DMS53 treated with DMSO at 0.1 percent for 48 hours (cell line): ENCODE data around the gene ATP5MC2.
"Not testable (repeated sequence)": the region's sequence is repeated elsewhere in the genome, so short reads cannot be mapped to it uniquely, and the experiment has no call there.

Experiments used
- DNase-seq: peaks from one replicate; lab custom pipeline; 2025; ENCODE audit not compliant: unreplicated experiment; lab: John Stamatoyannopoulos, UW

ATP5MC2 gene

GRCh38 chr12:53695152-53696145 lies 19.6 kb upstream of the ATP5MC2 start:
- peak; percentile 35 for DNase-seq

- DNase-seq = no peak
Measured at GRCh38 chr12:53694756-53695151, 18.9 kb upstream of the ATP5MC2 start.

GRCh38 chr12:53688134-53688533 lies 12.3 kb upstream of the ATP5MC2 start:
- DNase-seq = no peak

DNA sequence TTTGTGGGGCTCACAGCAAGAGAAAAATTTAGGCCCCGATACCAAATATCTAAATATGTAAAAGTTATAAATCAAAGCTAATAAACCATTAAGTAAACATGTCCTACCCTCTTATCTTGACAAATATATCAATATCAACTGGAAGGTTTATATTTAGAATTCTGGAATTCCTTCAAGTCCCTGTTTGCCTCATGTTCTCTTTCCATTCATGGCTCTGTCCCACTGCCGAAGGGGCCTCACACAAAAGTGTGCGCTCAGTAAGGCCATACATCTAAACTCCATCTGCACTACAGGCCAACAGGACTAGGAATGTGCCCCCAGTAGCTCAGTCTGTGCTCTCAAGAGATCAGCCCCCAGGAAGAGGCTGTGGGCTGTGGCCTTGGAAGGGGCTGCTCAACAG lies 10.6 kb upstream of the ATP5MC2 start:
- no peak for DNase-seq

GRCh38 chr12:53684654-53685220 lies 8.9 kb upstream of the ATP5MC2 start:
- DNase-seq = no peak

DNA sequence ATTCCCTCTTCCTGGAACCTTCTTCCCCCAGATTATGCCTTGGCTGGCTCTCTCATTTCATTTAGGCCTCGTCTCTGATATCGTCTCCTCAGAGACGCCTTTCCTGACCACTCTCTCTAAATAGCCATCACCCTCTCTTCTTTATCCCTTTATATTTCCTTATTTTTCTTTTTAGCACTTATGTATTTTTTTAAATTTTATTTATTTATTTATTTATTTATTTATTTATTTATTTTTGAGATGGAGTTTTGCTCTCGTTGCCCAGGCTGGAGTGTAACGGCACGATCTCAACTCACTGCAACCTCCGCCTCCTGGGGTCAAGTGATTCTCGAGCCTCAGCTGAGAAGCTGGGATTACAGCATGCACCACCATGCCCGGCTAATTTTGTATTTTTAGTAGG lies 8.1 kb upstream of the ATP5MC2 start:
- DNase-seq = no peak

DNA sequence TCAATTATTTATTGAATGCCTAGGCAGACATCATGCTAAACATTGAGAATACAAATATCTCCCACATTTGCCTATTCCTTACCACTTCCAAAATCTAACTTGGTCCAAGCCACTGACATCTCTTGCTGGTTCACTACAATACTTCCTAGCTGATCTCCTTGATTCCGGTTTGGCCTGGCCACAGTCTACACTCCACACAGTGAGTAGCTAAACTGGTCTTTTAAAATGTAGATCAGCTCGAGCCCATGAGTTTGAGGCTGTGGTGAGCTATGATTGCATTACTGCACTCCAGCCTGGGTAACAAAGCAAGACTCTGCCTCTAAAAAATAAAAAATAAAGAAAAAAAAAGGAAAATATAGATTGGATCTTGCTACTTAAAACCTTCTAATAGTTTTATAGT lies 7.6 kb upstream of the ATP5MC2 start:
- DNase-seq = no peak

DNA sequence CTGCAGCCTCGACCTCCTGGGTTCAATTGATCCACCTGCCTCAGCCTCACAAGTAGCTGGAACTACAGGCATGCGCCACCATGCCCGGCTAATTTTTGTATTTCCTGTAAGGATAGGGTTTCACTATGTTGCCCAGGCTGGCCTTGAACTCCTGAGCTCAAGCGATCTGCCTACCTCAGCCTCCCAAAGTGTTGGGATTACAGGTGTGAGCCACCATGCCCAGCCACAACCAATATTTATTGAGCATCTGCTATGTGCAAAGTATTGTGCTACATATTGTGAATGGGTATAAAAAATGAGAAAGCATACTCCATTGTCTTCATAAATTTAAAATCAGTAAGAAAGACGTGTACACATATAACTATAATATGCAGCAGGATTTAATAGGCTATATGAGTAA lies 4.2 kb upstream of the ATP5MC2 start:
- DNase-seq = not testable (repeated sequence)

- DNase-seq = no peak
Measured at GRCh38 chr12:53677800-53678148, 1.9 kb upstream of the ATP5MC2 start.

DNA sequence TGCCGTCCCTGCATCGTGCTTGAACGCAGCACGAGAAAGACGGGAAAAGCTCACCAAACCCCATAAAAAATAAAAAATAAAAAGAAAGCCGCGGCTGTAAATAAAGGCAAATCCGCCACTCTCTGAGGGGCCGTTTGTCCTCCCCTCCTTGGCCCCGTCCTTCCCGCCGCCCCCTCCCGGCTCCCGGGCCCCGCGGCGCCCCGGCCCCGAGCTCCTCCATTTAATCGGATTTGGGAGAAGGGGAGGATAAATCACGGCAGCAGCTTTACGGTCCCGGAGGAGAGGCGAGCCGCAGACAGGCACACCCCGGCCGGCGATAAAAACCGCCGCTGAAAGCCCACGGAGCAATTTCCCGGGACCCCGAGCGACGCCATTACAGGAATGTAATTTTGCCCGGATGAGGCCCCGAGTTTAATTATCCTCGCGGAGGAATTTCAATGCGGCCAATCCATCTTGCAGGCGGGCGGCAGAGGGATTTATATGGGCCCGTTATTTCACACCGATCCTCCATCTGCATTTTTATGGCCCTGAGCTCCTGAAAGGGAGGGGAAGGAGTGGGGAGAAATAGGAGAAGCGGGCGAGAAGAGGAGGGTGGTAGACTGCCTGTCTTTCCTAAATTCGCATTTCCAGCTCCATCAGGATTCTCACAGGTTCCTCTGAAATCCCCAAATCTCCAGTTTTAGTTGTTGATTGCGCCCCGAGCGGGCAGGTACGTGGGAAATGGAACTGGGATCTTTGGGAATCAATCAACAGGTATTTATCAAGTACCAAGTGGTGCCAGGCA lies 1.3 kb upstream of the ATP5MC2 start:
- DNase-seq = no peak

DNA sequence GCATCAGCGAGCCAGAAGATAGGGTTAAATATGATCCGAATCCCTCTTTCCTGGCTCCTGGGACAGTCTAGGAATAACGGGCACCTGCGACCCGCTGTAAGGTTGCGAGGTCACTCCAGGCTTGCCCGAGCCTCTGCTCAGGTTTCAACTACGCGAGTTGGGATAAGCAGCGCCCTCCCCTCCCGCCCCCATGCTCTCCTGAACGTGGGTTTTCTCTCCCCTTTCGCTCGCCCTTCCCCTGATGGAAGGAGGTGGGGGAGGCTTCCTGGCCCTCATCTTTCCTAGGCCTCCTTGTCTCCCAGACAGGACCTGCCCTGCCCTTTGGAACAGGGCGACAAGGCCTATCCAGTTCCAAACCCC lies 753 bp upstream of the ATP5MC2 start:
- peak; percentile 51 for DNase-seq

DNA sequence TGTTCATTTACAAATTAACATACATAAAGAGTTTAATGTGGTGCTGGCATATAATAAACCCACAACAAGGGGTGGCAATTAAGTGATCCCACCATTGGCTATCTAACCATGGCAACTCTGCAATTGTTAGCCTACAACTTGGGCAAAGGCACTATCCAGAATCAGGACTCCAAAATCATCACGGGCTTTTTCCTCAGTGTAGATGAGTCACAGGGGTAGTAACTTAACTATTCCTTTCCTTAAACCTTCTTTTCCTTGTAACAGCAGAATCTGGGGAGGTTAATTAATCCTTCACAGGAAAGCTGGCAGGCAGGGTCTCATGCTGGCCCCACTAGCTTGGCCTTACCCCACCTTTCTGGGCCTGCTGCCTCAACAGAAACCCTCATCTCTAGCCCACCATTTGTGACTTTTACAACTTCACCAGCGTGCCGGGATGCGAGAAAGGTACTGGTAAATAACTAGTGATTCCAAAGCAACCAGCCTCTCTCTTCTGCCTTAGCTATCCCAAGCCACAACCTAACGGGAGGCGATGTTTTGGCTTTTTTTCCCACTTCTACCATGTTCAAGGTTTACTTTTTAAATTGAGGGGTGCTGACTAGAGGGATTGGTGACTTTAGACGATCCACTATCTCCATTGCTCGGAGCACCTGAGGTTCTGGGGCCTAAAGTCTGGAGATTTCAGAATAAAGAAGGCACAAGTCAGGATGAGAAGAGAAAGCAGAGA lies 744 bp downstream of the ATP5MC2 start:
- DNase-seq = no peak

- no peak for DNase-seq
Measured at GRCh38 chr12:53670971-53671370, 4.9 kb downstream of the ATP5MC2 start.

- no peak for DNase-seq
Measured at GRCh38 chr12:53670308-53670707, 5.6 kb downstream of the ATP5MC2 start.

GRCh38 chr12:53667080-53667479 lies 8.8 kb downstream of the ATP5MC2 start:
- no peak for DNase-seq

DNA sequence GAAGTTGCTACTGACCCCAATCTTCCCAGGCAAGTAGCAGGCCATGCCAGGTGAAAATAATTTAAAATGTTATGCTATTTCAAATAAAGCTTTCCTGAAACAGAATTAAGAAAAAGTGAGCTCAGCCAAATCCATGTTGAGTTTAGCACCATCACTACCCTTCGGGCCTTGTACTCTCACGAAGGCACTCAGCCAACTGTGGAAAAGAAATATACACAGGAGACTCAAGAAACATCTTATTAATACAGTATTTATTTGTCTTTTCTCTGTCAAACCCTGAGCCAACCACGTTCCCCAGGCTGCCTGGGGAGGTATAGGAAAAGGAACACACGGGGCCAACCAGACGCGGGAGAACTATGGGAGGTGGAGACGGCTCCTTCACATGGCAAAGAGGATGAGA lies 10.9 kb downstream of the ATP5MC2 start:
- no peak for DNase-seq

DNA sequence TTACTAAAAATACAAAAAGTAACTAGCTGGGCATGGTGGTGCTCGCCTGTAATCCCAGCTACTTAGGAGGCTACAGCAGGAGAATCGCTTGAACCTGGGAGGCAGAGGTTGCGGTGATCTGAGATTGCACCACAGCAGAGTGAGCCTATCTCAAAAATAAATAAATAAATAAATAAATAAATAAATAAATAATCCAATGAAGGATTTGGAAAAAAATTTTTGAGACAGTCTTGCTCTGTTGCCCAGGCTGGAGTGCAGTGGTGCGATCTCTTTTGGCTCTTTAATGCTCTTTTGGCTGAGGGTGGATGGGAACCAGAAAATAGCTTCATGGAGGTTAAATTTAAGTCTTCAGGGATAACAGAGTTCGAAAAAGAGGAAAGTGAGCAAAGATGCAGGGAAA lies 11.7 kb downstream of the ATP5MC2 start:
- no peak for DNase-seq

DNA sequence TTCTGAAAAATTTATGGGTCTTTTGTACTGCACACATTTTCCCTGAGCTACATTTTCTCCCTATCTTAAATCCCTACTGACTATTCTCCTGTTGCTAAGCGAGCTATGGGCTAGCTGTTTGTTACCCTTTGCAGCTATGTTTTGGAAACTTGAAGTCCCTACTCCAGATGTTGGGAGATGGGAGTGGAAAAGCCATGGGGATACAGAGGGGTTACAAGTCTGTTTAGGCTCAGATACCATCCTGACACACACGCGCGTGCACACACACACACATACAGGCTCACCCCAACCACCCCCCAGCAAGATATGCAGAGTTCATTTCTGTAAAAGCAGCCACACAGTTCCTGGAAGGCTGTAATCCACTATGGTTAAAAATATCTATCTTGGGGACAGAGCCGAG lies 15.8 kb downstream of the ATP5MC2 start:
- DNase-seq = no peak

- no peak for DNase-seq
Measured at GRCh38 chr12:53659571-53659981, 16.3 kb downstream of the ATP5MC2 start.

GRCh38 chr12:53659011-53659551 lies 16.8 kb downstream of the ATP5MC2 start:
- DNase-seq = peak; percentile 56

DNA sequence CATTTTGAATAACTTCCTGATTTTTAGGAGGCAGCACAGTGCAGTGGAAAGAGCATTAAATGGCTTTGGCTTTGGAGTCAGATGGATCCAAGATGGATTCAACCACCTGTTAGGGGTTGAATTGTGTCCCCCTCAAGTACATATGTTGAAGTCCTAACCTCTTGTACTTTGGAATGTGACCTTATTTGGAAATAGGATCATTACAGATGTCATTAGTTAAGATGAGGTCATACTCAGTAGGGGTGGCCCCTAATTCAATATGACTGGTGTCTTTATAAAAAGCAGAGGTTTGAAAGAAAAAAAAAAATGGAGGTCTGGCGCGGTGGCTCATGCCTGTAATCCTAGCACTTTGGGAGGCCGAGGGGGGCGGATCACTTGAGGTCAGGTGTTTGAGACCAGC lies 18.8 kb downstream of the ATP5MC2 start:
- no peak for DNase-seq
